Femur (tissue), 1 donor: ENCODE results near the gene COG7.
A peak's percentile ranks its signal among the peaks of the same experiment; 100 is the strongest.
"Not testable (repeated sequence)": the region's sequence is repeated elsewhere in the genome, so short reads cannot be mapped to it uniquely, and the experiment has no call there.

Experiments used
- DNase-seq: peaks from one replicate; pipeline ENCODE4 v3.0.0-alpha.2; 2017

COG7 gene

GRCh38 chr16:23382279-23382678, 70.7 kb downstream of the COG7 start:
- no peak for DNase-seq

- DNase-seq = not testable (repeated sequence)
These were observed 71.3 kb downstream of the COG7 start for GRCh38 chr16:23381702-23382101.

GRCh38 chr16:23380501-23380951, 72.5 kb downstream of the COG7 start:
- DNase-seq = no peak

GRCh38 chr16:23379707-23380106, 73.3 kb downstream of the COG7 start:
- DNase-seq = no peak

- no peak for DNase-seq
These were observed 74.1 kb downstream of the COG7 start for GRCh38 chr16:23378921-23379320.

- no peak for DNase-seq
These were observed 74.7 kb downstream of the COG7 start for GRCh38 chr16:23378256-23378655.

- no peak for DNase-seq
These were observed 75.7 kb downstream of the COG7 start for GRCh38 chr16:23377071-23377931.

- no peak for DNase-seq
These were observed 77.3 kb downstream of the COG7 start for GRCh38 chr16:23375643-23376042.

- no peak for DNase-seq
These were observed 78.1 kb downstream of the COG7 start for GRCh38 chr16:23374721-23375510.

GRCh38 chr16:23373436-23374219, 79.4 kb downstream of the COG7 start:
- DNase-seq = no peak

GRCh38 chr16:23371368-23371767, 81.6 kb downstream of the COG7 start:
- DNase-seq = no peak

GRCh38 chr16:23369416-23369815, 83.6 kb downstream of the COG7 start:
- DNase-seq = no peak

GRCh38 chr16:23368469-23368868, 84.5 kb downstream of the COG7 start:
- no peak for DNase-seq

- DNase-seq = no peak
These were observed 85.0 kb downstream of the COG7 start for GRCh38 chr16:23367988-23368387.

GRCh38 chr16:23367564-23367963, 85.4 kb downstream of the COG7 start:
- DNase-seq = no peak

- not testable (repeated sequence) for DNase-seq
These were observed 86.6 kb downstream of the COG7 start for GRCh38 chr16:23366341-23366740.

GRCh38 chr16:23365602-23366240, 87.3 kb downstream of the COG7 start:
- no peak for DNase-seq

GRCh38 chr16:23362460-23363317, 90.3 kb downstream of the COG7 start:
- DNase-seq = peak; percentile 30

GRCh38 chr16:23359092-23359760, 93.8 kb downstream of the COG7 start:
- DNase-seq = no peak

- DNase-seq = no peak
These were observed 95.2 kb downstream of the COG7 start for GRCh38 chr16:23357761-23358290.

- DNase-seq = no peak
These were observed 96.0 kb downstream of the COG7 start for GRCh38 chr16:23356941-23357340.
